GM19238 (cell line): ENCODE measurements around the gene SPDYE6.
A peak's percentile ranks its signal among the peaks of the same experiment; 100 is the strongest.
"Not testable (repeated sequence)": the region's sequence is repeated elsewhere in the genome, so short reads cannot be mapped to it uniquely, and the experiment has no call there.

ENCODE experiments used
- DNase-seq: peaks from one replicate; pipeline ENCODE4 v3.0.0; 2011; ENCODE audit warnings: low spot score; ENCODE audit not compliant: insufficient read length

Gene SPDYE6

GRCh38 chr7:102318482-102318971, 37.7 kb downstream of the SPDYE6 start:
- DNase-seq: peak; percentile 4

GRCh38 chr7:102317231-102318059, 38.8 kb downstream of the SPDYE6 start:
- peak; percentile 19 for DNase-seq

GRCh38 chr7:102313997-102314780, 42.1 kb downstream of the SPDYE6 start:
- DNase-seq: peak; percentile 5

GRCh38 chr7:102312317-102312716, 43.9 kb downstream of the SPDYE6 start:
- peak; percentile 0 for DNase-seq

- no peak for DNase-seq
These were observed 45.8 kb downstream of the SPDYE6 start for GRCh38 chr7:102310414-102310815.

GRCh38 chr7:102306916-102307677, 49.1 kb downstream of the SPDYE6 start:
- peak; percentile 86 for DNase-seq

GRCh38 chr7:102305414-102306268, 50.6 kb downstream of the SPDYE6 start:
- no peak for DNase-seq

- DNase-seq: no peak
These were observed 51.6 kb downstream of the SPDYE6 start for GRCh38 chr7:102304668-102305067.

GRCh38 chr7:102303669-102304422, 52.4 kb downstream of the SPDYE6 start:
- DNase-seq: no peak

GRCh38 chr7:102302025-102302424, 54.2 kb downstream of the SPDYE6 start:
- no peak for DNase-seq

- DNase-seq: not testable (repeated sequence)
These were observed 54.9 kb downstream of the SPDYE6 start for GRCh38 chr7:102301367-102301766.

- no peak for DNase-seq
These were observed 55.5 kb downstream of the SPDYE6 start for GRCh38 chr7:102300643-102301221.

GRCh38 chr7:102297487-102298218, 58.6 kb downstream of the SPDYE6 start:
- DNase-seq: no peak

GRCh38 chr7:102296514-102296913, 59.7 kb downstream of the SPDYE6 start:
- DNase-seq: no peak

- no peak for DNase-seq
These were observed 60.1 kb downstream of the SPDYE6 start for GRCh38 chr7:102296179-102296438.
